Stimulated activated CD8-positive, alpha-beta memory T cell treated with anti-CD3 and anti-CD28 coated beads, Interleukin-4, amount 100 ng/mL, for 1 hour (primary cell): Measurements from ENCODE around the gene SOX1.

Experiments used
- DNase-seq, 2 donors: peaks; one replicate each; pipeline ENCODE4 v3.0.0-alpha.2; 2020; ENCODE audit warnings: low read depth in 2 of 2, low spot score in 1 of 2

SOX1 gene

DNA sequence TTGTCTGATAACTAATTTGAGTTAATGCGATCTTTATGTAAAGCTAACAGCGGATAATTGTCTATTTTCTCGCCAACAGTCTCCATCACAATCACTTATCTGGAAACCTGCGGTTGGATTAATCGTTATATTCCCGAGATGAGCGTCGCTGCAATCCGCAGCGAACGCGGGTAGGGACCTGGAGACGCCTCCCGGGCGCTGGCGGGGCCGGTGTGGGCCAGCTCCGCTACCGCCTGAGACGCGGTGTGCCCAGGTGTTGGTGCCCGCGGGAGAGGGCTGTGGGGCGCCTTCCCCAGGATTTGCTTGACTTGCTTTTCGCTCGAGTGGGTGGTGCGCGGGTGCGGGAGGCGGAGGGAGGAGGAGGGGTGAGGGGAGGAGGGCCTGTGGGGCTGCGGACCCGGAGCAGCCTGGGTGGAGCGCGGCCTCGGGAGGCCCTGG lies 38.3 kb downstream of the SOX1 start:
- DNase-seq: no peak

DNA sequence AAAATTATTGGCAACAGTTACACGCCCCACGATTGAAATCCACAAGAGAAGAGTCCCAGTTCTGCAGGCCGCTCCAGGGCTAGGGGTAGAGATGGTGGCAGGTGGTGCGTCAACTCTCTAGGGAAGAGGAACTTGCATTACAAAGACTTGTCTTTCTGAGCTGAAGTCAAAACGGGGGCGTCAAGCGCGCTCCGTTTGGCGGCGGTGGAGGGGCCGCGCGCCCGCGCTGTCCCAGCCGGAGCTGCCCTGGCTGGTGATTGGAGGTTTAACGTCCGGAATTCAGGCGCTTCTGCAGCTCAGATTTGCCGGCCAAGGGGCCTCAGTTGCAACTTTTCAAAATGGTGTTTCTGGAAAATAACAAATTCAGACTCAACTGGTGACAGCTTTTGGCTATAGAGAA lies 38.9 kb downstream of the SOX1 start:
- no peak for DNase-seq

DNA sequence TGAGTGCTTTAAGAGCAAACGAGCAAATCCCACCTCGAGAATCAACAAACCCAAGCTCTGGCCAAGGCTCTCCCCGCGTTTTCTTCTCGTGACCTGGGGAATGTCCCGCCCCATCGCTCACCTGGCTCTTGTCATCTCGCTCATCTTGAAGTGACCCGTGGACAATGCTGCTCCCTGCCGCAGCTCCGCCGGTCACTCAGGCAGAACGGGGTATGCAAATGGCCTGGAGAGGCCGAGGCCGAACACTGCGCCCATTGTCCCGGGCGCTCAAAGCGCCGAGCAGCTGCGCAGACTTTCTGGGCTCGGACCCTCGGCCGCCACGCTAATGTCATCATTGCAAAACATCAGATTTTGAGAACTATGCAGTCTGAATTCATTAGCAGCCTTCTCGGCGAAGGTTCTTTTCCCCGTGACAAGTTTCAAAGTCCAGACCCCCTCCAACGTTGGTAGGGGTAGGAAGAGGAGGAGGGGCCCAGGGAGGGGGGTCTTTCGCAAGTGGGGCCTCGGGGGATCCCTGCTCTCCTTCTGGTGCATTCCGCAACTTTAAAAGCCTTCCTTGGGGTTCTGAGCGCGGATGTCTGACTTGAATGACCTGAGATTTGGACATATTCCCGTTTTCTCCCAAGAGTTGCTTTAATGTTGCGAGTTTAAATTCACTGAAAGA lies 39.7 kb downstream of the SOX1 start:
- no peak for DNase-seq

DNA sequence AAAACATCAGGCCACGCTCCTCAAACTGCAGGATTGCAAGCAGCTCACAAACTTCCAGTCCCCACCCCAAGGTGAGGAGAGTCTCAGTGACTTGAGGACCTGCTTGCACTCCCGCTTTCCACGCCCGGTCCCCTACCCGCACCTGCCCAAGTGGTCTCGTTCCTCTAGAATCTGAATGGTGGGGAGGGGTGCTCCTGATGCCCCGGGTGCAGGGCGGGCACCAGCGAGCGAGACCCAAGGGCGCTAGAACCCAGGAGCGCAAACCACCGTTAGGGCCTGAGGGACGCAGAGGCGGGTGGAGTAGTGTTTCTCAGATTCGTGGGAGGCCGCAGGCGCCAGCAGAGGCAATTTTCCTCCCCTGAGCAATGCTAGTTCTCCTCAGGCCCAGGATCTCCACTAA lies 40.3 kb downstream of the SOX1 start:
- no peak for DNase-seq

DNA sequence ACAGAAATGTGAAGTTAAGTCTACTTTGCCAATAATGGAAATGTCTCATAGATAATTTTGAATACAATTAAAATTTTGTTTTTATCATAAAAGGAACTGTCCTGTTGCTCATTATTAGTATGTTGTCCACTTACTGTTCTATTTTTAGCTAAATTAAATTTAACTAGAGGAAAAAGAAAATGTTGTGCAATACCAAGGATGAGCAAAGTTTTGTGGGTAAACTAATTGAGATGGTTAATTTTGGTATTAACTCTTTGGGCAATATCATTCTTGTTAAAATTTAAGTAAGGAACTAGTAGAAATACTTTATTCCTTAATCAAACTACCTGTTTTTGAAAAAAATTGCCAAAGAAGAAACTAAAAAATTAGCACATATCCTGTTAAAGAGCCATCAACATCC lies 43.5 kb downstream of the SOX1 start:
- DNase-seq: no peak

DNA sequence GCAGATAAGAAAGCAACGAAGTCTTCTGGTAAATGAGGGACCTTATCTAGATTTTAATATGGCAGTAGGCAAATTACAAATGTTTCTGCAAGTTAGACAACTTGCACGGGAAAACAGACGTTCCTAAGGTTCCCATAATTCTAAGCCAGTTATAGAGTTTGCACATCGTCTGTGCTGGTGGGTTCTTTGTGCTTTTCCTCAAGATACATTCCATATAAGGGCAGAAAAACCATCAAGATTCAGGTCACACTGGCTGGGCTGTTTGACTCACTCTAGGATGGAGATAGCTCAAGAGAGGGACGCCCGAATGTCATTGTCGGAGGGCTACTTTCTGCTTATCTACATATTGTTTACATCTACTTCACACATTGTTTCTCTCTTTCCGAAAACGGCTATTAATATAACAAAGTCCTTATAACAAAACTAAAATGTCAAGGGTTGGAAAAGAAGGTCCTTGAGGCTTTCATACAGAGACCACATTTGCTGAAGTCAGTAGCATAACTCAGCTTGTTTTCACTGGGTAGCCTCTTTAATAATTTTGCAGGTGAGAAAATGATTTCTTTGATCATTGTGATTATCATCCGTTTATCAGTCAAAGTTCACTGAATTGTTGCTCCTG lies 44.4 kb downstream of the SOX1 start:
- DNase-seq: no peak

DNA sequence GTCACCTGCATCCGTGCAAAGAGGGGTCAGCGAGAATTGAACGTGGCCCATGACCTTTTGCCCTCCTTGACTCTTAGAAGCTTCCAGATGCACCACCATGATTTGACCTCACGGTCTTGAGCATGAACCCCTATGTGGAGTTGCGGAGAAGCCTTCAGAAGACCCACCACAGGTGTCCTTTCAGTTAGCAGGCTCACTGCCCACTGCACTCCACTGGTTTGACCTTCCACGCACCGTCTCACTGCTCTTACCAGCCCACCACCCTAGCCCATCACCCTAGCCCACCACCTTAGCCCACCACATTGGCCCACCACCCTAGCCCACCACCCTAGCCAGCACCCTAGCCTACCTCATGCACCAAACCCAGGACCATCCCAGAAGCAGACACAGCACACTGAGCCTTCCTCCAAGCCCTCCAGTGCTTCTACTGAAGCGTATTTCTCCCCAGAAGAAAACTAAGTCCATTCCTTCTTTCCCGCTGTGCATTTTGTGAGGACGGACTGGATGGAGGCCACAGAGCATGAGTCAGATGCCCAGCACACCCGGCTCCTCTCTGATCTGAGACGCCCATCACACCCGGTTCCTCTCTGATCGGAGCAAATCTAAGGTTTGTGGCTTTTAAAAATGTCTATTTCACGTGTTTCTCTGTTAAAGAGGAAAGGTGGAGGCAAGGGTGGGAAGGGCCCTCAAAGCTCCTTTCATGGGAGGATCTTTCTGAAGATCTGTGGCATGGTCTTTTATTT lies 45.8 kb downstream of the SOX1 start:
- no peak for DNase-seq

DNA sequence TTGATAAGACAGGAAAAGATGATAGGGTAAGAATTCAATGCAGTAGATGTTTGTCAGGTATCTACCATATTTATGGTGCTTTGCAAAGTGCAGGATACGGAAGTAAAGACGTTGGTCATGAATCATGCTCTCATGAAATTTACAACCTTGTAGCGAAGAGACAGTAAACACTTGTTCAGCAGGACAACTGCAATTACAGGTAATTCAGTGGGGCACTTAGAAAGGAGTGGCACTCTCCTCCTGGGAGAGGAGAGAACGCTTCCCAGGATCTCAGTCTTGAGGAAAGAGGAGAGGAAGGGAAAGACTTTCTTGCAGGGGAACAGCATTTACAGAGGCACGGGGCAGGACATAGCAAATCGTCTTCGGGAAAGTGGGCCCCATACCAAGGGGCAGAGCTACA lies 46.4 kb downstream of the SOX1 start:
- DNase-seq: no peak

DNA sequence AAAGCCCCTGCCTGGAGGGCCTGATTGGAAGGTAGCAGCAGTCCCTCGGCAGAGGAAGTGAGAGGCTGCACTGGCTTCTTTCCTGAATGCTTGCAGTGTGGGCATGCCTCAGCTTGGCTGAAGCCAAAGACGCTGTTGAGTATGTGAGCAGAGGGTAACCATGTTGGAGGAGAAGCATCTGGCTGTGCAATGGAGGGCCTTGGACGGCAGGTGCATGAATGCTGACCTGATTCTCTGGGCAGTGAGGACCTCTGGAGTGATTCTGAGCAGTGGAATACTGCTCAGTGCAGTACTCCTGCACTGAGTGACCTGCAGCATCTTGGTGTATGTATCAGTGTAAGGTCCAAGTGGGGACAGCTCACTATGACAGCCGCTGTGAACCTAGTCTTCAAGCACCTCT lies 46.9 kb downstream of the SOX1 start:
- DNase-seq: no peak

DNA sequence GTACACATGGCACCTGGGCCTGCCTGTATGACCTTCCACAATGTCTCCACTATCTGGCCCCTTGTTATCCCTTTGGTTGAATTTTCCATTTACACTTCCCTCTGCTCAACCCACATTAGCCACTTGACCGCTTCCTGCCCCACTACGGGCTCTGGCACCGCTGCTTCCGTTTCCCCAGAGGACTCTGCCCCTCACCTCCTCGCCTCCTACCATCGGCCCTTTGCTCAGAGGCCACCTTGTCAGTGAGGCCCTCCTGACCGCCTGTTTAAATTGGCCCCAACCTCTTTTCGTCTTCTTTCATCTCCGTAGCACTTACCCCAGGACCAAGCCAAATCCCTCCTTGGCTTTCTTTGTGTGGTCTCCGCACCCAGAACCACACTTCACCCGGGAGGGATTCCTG lies 47.4 kb downstream of the SOX1 start:
- no peak for DNase-seq

DNA sequence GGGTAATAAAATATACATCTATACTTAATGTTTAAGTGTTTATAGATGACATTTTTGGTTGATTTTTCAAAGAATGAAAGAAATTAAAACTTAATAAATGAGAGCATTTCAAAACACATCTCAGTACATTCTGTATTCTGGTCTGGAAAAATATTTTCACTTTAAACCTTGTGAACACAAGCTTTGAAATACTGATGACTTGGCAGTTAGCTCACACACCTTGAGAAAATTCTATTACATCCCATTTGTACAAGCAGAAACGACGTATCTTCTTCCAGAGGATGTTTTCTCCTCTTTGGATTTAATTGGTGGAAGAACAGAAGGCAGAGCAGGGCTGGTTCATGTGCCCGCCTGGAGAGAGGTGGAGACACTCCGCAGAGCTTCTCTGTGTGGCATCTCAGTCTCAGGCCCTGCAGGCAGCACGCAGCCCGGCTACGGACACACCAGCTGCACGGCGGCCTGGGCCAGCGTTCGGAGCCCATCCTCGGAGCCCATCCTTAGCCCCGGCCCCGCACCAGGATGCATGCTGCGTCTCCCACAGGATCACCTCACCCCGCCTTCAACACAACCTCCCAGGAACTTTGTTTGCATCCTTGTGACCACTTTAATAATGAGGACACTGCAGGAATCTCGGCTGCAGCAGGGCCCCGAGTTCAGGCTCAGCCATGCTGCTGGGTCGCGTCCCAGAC lies 48.6 kb downstream of the SOX1 start:
- DNase-seq: no peak

DNA sequence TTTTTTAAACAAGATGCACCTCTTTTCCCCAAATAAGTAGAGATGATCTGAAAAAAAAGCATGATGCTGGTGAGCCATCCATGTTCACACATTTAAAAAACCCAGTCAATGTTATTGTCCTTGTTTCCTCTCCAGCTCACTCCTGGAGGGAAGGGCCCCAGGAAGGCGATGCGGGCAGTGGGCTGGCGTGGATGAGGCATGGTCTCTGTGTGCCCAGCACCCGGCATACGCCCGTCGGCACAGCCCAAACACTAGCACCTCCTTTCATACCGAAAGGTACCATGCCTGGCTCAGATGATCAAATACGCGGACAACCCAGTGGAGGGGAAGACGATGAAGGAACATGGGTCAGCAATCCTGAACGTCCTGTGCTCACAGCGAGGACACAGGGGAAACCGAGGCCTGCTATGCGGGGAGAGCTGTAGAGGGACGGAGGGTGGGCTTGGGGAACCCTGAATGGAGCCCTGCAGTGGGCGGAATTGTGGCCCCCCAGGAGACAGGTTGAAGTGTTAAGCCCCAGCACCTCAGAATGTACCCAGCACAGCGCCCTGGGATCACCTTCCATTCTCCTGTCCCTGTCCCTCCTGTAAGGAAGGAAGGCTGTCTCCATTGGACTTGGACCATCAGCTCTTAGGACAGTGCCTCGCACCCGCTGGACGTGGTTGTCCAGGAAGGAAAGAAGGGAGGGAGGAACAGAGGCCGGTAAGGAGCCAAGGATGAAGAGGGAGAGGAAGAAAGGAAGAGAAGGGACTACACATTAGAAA lies 49.4 kb downstream of the SOX1 start:
- no peak for DNase-seq

DNA sequence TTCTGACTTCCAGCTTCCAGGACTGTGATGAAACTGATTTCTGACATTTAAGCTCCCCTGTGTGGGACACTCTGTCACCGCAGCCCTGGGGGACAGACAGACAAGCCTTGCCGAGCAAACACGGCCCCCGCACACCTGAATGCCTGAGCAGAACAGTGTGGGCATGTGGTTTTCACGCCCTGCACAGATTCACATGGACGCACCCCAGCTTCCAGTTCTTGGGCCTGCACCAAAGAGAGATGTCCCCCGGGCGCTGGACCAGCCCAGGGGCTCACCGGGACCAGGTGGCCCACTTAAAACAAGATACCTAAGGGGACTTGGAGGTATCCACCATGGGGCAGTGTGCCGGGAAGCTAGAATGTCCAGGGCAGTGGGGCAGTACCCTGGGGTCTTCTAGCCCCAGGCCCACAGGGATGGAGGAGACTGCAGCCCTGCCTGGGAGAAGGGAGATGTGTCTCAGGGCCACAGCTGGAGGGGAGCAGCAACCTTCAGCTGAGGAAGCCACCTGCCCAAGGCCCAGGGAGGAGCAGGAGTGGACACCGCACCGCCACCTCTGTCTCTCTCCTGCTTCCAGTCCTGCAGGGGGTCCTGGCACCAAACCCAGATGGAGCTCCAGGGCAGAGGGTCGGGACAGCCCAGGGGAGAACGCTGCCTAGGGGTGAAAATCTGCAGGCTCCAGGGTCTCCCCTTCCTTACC lies 50.5 kb downstream of the SOX1 start:
- DNase-seq: no peak

DNA sequence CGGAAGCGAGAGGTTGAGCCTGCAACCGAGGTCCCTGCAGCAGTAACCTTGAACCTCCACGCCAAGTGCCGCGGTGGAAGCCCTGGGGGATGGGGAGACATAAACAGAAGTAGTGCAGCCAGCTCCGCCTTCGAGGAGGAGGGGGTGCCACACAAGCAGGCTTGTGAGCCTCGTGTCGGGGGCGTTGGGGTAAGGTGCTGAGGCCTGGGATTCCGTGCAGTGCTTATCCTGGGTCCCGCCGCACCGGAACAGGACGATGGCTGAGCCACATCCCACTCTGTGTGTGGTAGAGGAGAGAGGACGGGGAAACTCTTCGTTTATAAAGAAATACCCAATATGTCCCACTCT lies 51.0 kb downstream of the SOX1 start:
- DNase-seq: no peak

DNA sequence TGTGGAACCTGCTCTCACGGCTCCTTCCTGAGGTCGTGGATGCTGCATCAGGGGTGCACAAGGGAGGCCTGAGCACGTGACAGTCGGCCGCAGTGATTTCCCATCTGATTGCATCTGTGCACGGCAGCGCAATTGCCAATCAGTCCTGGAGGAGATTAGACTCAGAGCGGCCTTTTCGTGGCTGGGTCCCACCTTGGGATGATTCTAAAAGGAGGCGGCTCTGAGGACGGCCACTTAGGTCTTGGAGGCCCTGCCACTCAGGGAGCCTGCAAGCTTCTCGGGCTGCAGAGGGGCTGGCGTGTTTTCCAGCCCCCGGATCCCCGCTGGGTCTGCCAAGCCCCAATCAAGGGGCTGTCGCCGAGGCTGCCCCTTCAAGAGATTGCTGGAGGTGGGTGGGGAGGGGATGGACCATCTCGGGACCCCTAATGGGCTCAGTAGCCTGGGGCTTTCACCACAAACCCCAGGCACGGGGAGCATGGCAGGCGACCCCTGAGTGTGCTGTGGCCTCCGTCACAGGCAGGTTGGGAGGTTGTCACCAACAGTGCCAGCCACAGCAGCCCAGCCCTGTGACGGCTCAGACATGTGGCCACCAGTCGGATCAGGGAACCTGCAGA lies 51.6 kb downstream of the SOX1 start:
- DNase-seq: no peak

DNA sequence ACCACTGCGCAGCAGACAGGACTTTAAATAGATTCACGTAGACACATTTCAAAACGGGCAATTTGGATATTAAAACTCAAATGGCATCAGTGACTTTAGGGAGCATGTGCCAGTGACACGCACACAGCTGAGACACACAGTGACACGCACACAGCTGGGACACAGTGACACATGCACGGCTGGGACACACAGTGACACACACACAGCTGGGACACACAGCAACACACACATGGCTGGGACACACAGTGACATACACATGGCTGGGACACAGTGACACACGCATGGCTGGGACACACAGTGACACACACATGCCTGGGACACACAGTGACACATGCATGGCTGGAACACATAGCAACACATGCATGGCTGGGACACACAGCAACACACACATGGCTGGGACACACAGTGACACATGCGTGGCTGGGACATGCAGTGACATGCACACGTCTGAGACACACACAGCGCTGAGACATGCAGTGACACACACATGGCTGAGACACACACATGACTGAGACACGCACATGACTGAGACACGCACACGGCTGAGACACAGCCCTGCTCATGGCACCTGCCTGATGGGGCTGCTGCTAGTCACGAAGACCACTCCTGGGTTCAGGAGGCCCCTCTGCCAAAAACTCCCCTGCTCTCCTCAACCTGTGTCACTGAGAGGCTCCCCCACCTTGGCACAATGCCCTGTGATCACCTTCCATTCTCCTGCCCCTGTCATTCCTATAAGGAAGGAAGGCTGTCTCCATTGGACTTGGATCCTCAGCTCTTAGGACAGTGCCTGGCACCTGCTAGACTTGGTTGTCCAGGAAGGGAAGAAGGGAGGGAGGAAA lies 52.5 kb downstream of the SOX1 start:
- no peak for DNase-seq

DNA sequence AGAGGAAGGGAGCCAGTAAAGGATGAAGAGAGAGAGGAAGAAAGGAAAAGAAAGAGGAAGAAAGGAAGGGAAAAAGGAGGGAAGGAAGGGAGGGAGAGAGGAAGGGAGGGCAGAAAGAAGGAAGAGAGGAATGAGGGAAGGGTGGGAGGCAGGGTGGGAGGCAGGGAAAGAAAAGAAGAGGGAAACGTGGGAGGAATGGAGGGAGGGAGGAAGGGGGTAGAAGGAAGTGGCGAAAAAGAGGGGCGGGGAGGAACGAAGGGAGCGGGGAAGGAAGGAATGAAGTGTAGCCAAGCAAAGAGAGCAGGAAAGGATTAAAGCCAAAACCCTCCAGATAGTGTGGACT lies 53.1 kb downstream of the SOX1 start:
- DNase-seq: no peak
